HepG2 (cell line): ENCODE data around the gene HUNK. TPM values are rescaled to one million over a fixed set of nuclear protein-coding genes. Genes with fewer than 3 reads are reported as not detected.
A peak's percentile ranks its signal among the peaks of the same experiment; 100 is the strongest.

ENCODE experiments used
- BATF2 ChIP-seq: sonication (generic); formaldehyde crosslinking; IDR thresholded peaks from 2 replicates; pipeline ENCODE4 v1.8.0; 2022; ENCODE audit warnings: mild to moderate bottlenecking, missing genetic modification reagents, moderate library complexity
- CHD2 ChIP-seq: IDR thresholded peaks from 2 replicates; pipeline ENCODE4 v1.6.1; 2011; ENCODE audit warnings: low read depth, low read length, improper control_type of control experiment
- FOXO1 ChIP-seq: sonication (generic); formaldehyde crosslinking; IDR thresholded peaks from 2 replicates; pipeline ENCODE4 v1.4.0; 2020; ENCODE audit warnings: missing genetic modification reagents
- HNRNPK ChIP-seq: fragments of 200-400 bp; formaldehyde crosslinking; IDR thresholded peaks from 2 replicates; pipeline ENCODE4 v1.6.1; 2018; ENCODE audit warnings: low read length, low read depth, moderate library complexity, mild to moderate bottlenecking; ENCODE audit not compliant: poor library complexity, severe bottlenecking
- KAT7 ChIP-seq: IDR thresholded peaks from 2 replicates; pipeline ENCODE4 v1.6.1; 2018; ENCODE audit warnings: borderline replicate concordance, missing compliant biosample characterization
- KLF11 ChIP-seq: IDR thresholded peaks from 2 replicates; pipeline ENCODE4 v1.6.1; 2016; ENCODE audit warnings: missing compliant biosample characterization
- RFXAP ChIP-seq: sonication (generic); formaldehyde crosslinking; IDR thresholded peaks from 2 replicates; pipeline ENCODE4 v1.4.0; 2020; ENCODE audit warnings: missing genetic modification reagents, borderline replicate concordance
- ZNF790 ChIP-seq: sonication (generic); formaldehyde crosslinking; IDR thresholded peaks from 2 replicates; pipeline ENCODE4 v1.8.0; 2022; ENCODE audit warnings: missing genetic modification reagents, mild to moderate bottlenecking, borderline replicate concordance
- polyA plus RNA-seq, 8 experiments: library from polyadenylated mRNA; depleted of rRNA in 3 of 8; stranded (reverse) in 7 of 8; unstranded in 1 of 8; fragments of >200 nt; fragmentation: Illumina TruSeq in 4 of 8; extraction: Trizol in 4 of 8; gene quantifications; 2 replicates each; pipeline versions ENCODE4 v1.2.1 to v1.2.3, GENCODE V29; 2011 to 2016; ENCODE audit warnings: low read depth in 4 of 8, missing spikeins in 1 of 8, mixed read lengths in 1 of 8; ENCODE audit not compliant: insufficient read depth in 1 of 8
- total RNA-seq, 5 experiments: library from RNA; depleted of rRNA; stranded (reverse); fragments of >200 nt; fragmentation: Illumina TruSeq; extraction: Trizol; gene quantifications; 2 replicates each; pipeline ENCODE4 v1.2.3, GENCODE V29; 2016; ENCODE audit warnings: low read depth in 1 of 5
- TF ChIP-seq, protein P1 (sequence below): sonication (generic); formaldehyde crosslinking; IDR thresholded peaks from 2 replicates; pipeline ENCODE4 v1.4.0; 2020; ENCODE audit warnings: mild to moderate bottlenecking, missing genetic modification reagents
- TF ChIP-seq, protein P2 (sequence below): sonication (generic); formaldehyde crosslinking; IDR thresholded peaks from 2 replicates; pipeline ENCODE4 v1.5.0; 2020; ENCODE audit warnings: mild to moderate bottlenecking, missing genetic modification reagents, moderate library complexity
- TF ChIP-seq, protein P3 (sequence below): sonication (generic); formaldehyde crosslinking; IDR thresholded peaks from 2 replicates; pipeline ENCODE4 v1.5.0; 2020; ENCODE audit warnings: mild to moderate bottlenecking, missing genetic modification reagents
- TF ChIP-seq, protein P4 (sequence below): sonication (generic); formaldehyde crosslinking; IDR thresholded peaks from 2 replicates; pipeline ENCODE4 v1.4.0; 2020; ENCODE audit warnings: missing genetic modification reagents

HUNK gene
- total and polyA plus RNA-seq, 2 of the 13 experiments (the other 11 are each of a cell fraction or from before 2014, with no cell fraction given) = 1.8 to 1.9 TPM

GRCh38 chr21:31873696-31874599 lies 1.1 kb downstream of the HUNK start (continued):
- TF ChIP-seq, protein P1, sequence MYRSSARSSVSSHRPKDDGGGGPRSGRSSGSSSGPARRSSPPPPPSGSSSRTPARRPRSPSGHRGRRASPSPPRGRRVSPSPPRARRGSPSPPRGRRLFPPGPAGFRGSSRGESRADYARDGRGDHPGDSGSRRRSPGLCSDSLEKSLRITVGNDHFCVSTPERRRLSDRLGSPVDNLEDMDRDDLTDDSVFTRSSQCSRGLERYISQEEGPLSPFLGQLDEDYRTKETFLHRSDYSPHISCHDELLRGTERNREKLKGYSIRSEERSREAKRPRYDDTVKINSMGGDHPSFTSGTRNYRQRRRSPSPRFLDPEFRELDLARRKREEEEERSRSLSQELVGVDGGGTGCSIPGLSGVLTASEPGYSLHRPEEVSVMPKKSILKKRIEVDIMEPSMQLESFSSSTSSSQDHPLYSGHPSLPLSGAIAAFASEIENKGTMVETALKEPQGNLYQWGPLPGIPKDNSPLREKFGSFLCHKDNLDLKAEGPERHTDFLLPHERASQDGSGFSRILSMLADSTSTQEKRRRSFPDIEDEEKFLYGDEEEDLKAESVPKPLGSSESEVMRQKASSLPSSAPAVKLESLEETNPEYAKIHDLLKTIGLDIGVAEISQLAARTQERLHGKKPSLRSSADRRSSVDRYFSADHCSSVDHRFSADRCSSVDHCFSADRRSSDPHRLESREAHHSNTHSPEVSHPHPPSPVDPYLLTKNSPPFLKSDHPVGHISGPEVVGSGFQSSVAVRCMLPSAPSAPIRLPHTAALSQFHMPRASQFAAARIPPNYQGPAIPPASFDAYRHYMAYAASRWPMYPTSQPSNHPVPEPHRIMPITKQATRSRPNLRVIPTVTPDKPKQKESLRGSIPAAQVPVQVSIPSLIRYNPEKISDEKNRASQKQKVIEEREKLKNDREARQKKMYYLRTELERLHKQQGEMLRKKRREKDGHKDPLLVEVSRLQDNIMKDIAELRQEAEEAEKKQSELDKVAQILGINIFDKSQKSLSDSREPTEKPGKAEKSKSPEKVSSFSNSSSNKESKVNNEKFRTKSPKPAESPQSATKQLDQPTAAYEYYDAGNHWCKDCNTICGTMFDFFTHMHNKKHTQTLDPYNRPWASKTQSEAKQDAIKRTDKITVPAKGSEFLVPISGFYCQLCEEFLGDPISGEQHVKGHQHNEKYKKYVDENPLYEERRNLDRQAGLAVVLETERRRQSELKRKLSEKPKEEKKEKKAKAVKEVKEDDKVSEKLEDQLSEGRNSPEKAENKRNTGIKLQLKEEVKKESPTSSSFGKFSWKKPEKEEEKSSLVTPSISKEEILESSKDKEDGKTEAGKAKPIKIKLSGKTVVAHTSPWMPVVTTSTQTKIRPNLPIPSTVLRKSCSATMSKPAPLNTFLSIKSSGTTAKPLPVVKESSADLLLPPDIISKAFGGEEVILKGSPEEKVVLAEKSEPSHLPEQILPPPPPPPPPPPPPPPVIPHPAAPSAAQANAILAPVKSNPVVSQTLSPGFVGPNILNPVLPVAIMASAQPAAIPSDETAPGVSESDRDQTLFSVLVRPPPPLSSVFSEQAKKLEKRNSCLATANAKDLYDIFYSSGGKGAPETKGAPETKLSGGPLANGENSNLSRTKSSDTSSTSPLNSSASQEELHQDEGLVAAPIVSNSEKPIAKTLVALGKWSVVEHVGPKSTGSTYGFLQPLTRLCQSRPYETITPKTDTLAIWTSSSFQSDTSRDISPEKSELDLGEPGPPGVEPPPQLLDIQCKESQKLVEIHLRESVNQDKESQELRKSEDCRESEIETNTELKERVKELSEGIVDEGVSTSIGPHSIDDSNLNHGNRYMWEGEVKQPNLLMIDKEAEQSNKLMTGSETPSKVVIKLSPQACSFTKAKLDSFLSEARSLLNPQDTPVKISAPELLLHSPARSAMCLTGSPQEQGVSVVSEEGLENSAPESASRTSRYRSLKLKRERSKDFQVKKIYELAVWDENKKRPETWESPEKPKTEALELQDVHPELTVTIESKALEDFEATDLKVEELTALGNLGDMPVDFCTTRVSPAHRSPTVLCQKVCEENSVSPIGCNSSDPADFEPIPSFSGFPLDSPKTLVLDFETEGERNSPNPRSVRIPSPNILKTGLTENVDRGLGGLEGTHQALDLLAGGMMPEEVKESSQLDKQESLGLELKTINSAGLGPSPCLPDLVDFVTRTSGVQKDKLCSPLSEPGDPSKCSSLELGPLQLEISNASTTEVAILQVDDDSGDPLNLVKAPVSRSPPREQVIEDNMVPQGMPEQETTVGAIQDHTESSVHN = no peak
- TF ChIP-seq BATF2 (CRISPR knock-in tag) (no peak), KLF11 (CRISPR knock-in tag) (no peak), KAT7 (0 out of 2 replicates have a peak, but pooled peaks have one; percentile 56), FOXO1 (CRISPR knock-in tag) (0 out of 2 replicates have a peak, but pooled peaks have one; percentile 16), HNRNPK (peak; percentile 70), ZNF790 (CRISPR knock-in tag) (no peak), RFXAP (CRISPR knock-in tag) (no peak), CHD2 (no peak)
- TF ChIP-seq, protein P2, sequence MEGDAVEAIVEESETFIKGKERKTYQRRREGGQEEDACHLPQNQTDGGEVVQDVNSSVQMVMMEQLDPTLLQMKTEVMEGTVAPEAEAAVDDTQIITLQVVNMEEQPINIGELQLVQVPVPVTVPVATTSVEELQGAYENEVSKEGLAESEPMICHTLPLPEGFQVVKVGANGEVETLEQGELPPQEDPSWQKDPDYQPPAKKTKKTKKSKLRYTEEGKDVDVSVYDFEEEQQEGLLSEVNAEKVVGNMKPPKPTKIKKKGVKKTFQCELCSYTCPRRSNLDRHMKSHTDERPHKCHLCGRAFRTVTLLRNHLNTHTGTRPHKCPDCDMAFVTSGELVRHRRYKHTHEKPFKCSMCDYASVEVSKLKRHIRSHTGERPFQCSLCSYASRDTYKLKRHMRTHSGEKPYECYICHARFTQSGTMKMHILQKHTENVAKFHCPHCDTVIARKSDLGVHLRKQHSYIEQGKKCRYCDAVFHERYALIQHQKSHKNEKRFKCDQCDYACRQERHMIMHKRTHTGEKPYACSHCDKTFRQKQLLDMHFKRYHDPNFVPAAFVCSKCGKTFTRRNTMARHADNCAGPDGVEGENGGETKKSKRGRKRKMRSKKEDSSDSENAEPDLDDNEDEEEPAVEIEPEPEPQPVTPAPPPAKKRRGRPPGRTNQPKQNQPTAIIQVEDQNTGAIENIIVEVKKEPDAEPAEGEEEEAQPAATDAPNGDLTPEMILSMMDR = peak; percentile 80
- TF ChIP-seq, protein P3, sequence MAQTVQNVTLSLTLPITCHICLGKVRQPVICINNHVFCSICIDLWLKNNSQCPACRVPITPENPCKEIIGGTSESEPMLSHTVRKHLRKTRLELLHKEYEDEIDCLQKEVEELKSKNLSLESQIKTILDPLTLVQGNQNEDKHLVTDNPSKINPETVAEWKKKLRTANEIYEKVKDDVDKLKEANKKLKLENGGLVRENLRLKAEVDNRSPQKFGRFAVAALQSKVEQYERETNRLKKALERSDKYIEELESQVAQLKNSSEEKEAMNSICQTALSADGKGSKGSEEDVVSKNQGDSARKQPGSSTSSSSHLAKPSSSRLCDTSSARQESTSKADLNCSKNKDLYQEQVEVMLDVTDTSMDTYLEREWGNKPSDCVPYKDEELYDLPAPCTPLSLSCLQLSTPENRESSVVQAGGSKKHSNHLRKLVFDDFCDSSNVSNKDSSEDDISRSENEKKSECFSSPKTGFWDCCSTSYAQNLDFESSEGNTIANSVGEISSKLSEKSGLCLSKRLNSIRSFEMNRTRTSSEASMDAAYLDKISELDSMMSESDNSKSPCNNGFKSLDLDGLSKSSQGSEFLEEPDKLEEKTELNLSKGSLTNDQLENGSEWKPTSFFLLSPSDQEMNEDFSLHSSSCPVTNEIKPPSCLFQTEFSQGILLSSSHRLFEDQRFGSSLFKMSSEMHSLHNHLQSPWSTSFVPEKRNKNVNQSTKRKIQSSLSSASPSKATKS (CRISPR knock-in tag) = no peak; the same call in 1 of the 2 replicates
- TF ChIP-seq, protein P4, sequence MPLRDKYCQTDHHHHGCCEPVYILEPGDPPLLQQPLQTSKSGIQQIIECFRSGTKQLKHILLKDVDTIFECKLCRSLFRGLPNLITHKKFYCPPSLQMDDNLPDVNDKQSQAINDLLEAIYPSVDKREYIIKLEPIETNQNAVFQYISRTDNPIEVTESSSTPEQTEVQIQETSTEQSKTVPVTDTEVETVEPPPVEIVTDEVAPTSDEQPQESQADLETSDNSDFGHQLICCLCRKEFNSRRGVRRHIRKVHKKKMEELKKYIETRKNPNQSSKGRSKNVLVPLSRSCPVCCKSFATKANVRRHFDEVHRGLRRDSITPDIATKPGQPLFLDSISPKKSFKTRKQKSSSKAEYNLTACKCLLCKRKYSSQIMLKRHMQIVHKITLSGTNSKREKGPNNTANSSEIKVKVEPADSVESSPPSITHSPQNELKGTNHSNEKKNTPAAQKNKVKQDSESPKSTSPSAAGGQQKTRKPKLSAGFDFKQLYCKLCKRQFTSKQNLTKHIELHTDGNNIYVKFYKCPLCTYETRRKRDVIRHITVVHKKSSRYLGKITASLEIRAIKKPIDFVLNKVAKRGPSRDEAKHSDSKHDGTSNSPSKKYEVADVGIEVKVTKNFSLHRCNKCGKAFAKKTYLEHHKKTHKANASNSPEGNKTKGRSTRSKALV (CRISPR knock-in tag) = 0 out of 2 replicates have a peak, but pooled peaks have one; percentile 23
